GM19324 (cell line): ENCODE measurements around the gene SLC29A1.

Experiments used
- ATAC-seq: cut with Tn5 transposase; IDR thresholded peaks from one replicate; pipeline ENCODE4 v1.9.1; 2021; ENCODE audit warnings: mild to moderate bottlenecking, moderate library complexity; ENCODE audit not compliant: unreplicated experiment, low FRiP score

The SLC29A1 gene

GRCh38 chr6:44234101-44235025 is 11.0 kb downstream of the SLC29A1 start:
- no peak for ATAC-seq

DNA sequence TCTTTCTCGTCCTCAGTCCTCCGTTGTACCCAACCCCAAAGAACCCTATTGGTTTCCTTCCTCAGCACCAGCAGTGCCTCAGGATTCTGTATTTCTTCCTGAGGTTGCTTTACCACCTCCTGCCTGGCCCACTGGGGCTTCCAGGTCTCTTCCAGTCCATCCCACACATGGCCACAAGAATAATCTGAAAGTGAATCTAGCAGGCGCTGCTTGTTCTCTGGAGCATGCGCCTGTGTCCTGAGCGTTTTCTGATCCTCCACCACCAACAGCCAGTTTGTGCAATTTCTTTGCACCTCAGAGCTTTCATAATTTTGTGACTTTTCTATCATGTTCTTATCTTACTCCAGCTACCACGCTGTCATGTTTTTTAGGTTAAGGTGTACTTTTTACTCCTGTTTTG is 11.9 kb downstream of the SLC29A1 start:
- no peak for ATAC-seq

DNA sequence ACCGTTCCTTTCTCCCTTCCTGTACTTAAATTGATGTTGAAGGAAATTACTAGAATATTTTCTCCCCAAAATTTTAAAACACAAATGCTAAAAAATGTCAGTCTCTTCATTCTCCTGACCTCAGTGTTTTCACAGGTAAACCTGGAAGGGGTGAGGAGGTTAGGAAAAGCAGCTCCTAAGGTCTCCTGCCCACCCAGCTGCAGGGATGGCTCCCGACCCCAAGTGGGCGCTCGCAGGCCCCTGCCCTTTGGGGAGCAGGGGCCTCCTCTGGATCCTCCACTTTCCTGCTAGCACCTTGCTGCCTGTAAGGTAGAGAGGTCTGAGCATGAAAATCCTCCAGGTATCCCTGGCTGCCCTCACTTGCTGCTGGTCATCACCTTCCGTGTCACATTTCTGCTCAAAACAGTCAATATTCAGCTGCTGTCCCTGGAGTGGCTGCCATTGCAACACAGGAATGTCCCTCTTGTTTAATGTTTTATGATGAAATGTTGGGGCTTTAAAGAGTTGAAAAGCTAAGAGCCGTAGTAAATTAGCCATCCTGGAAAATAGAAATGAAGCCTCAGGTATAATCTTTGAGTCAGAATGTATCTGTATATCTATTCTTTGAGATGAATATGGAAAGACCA is 12.6 kb downstream of the SLC29A1 start:
- no peak for ATAC-seq

DNA sequence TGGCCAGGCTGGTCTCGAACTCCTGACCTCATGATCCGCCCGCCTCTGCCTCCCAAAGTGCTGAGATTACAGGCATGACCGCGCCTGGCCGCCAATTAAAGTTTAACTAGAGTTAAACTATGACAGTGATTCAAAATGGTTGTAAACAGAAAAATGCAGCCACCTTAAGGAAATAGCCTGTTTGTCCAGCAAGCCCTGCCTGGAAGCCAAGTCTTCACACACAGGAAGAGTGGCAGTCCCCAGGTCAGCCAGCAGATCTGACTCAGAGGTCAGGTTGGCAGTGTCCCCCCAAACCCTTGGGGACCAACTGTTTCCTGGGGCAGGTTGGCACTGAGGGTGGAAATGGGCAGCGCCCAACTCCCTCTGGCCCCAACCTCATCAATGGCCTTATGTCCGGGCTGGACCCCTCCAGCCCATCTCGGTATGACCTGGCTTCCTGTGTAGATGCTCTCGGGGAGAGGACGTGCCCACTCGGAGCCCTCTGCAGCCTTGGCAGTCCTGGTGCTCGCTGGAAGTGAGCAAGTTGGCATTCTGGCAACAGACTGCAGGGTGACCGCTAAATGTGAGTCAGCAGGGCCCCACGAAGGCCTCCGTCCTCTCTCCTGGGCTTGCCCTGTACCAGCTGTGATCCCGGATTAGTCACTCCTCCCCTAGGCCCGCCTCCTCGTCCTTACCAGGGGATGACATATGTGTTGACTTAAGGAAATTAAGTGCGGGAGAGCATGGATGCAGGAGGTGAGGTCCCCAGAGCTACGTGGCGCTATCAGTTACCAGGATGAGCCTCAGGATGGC is 13.8 kb downstream of the SLC29A1 start:
- ATAC-seq, result peak; percentile 60

- ATAC-seq, result peak; percentile 77
Observed at GRCh38 chr6:44237813-44238433, 14.5 kb downstream of the SLC29A1 start.

- no peak for ATAC-seq
Observed at GRCh38 chr6:44238687-44239350, 15.4 kb downstream of the SLC29A1 start.

- ATAC-seq, result no peak
Observed at GRCh38 chr6:44243345-44243744, 19.9 kb downstream of the SLC29A1 start.

- no peak for ATAC-seq
Observed at GRCh38 chr6:44245391-44245911, 22.1 kb downstream of the SLC29A1 start.

DNA sequence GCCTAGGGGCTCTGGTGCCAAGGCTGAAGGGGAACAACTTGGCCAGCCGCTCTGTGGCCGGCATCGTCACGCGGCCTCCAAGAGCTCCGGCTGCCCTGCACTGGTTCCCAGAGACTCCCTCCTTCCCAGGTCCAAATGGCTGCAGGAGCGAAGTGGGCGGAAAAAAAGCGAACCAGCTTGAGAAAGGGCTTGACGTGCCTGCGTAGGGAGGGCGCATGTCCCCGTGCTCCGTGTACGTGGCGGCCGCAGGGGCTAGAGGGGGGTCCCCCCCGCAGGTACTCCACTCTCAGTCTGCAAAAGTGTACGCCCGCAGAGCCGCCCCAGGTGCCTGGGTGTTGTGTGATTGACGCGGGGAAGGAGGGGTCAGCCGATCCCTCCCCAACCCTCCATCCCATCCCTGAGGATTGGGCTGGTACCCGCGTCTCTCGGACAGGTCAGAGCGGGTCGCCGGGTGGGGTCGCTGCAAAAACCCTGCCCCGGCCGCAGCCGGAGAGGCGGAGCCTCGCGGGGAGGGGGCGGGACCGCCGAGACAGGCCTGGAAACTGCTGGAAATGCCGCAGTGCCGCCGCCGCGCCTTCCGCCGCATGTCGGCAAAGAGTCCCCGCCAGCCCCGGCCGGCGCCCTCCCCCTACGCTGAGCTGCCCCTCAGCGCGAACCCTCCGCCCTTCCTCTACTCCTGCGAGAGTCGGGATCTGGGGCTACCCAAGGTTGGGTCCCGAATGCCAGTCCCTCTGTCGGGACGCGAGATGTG is 22.7 kb downstream of the SLC29A1 start:
- peak; percentile 58 for ATAC-seq

DNA sequence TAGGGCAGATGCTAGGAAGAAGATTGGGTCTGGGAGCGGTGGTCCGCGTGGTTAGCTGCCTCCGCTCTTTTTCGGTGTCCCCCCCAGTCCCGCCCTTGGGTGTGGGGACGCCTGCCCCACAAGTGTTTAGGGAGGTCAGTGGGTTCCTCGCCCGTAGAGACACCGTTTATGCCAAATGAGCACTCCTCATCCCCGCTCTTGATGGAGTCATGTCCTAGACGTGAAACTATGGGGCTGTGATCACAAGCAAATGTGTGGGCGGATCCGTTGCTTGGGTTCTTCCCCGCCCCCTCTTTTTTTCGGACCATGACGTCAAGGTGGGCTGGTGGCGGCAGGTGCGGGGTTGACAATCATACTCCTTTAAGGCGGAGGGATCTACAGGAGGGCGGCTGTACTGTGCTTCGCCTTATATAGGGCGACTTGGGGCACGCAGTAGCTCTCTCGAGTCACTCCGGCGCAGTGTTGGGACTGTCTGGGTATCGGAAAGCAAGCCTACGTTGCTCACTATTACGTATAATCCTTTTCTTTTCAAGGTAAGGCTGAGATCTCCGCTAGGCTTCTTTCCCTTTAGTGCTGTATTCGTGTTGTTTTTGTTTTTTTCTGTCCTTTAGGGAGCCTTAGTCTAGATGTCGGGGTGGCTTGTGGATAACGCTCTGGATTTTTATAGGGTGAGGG is 23.4 kb downstream of the SLC29A1 start, which contains the start of gene HSP90AB1:
Gene HSP90AB1 (plus strand): TSS at position 439 of the 675 bp plus-strand sequence. CDS start 1,529 bp downstream, outside the sequence.
- ATAC-seq, result peak; percentile 67

- peak; percentile 47 for ATAC-seq
Observed at GRCh38 chr6:44247338-44248302, 24.2 kb downstream of the SLC29A1 start.

DNA sequence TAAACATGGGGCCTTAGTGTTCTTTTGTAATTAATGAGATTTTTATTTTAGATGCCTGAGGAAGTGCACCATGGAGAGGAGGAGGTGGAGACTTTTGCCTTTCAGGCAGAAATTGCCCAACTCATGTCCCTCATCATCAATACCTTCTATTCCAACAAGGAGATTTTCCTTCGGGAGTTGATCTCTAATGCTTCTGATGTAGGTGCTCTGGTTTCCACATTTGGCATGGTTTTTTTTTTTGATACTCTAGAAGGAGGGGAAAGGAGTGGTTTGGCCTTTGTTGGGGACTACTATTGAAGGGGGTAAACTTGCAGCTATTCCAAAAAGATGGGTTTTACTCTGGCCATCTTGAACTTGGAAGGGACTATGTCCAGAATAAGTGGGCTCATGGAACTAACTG is 25.2 kb downstream of the SLC29A1 start:
- ATAC-seq, result no peak

DNA sequence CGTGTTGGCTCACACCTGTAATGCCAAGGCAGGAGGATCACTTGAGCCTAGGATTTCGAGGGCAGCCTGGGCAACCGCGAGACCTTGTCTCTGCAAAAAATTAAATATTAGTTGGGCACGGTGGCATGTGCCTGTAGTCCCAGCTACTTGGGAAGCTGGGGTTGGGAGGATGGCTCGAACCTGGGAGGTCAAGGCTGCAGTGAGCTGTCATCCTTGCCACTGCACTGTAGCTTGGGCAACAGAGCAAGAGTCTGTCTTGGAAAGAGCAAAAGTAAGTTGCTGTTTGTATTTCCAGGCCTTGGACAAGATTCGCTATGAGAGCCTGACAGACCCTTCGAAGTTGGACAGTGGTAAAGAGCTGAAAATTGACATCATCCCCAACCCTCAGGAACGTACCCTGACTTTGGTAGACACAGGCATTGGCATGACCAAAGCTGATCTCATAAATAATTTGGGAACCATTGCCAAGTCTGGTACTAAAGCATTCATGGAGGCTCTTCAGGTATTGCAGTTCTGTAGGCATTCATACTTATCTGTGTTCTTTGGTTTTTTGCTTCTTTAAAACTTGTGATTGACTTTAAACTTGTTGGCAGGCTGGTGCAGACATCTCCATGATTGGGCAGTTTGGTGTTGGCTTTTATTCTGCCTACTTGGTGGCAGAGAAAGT is 25.8 kb downstream of the SLC29A1 start:
- ATAC-seq, result no peak

GRCh38 chr6:44250067-44250717 is 26.8 kb downstream of the SLC29A1 start:
- ATAC-seq, result no peak

GRCh38 chr6:44250718-44251123 is 27.3 kb downstream of the SLC29A1 start:
- no peak for ATAC-seq
